HL-60/S4 treated with phorbol 12-myristate 13-acetate at 8.2 ng/mL for 4 days and 3 days (cell line): ENCODE data around the gene PKN3.
"Not testable (repeated sequence)": the region's sequence is repeated elsewhere in the genome, so short reads cannot be mapped to it uniquely, and the experiment has no call there.

ENCODE experiments used
- in situ Hi-C: fragments of 300-500 bp; cut with MboI; formaldehyde crosslinking; loops from 2 replicates; pipeline ENCODE4 v1.15.0; 2022; ENCODE audit warnings: low sequenced_read_pairs

PKN3 gene

DNA sequence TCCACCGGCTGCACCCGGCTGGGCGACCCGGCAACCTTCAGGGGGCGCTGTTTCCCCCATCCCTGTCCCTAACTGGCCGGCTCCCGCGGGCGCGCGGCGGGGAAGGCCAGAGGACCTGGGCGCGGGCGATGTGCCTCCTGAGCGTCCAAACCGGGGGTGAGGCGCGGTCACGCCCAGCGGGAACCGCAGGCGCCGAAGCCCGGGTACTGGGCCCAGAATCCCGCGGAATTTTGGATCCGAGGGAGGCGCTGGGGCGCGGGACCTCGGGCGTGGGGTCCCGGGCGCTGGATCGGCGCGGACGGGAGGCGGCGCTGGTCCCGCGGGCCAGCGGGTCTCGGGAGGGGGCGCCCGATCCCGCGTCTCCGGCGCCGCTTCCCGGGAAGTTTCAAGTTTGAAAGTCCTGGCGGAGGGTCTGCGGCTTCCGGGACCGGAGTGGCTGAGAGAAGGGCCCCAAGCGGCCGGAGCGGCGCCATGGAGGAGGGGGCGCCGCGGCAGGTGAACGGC, at the start of gene PKN3:
TSS of gene PKN3 (plus strand) at position 59 of the 504 bp plus-strand sequence. CDS start at position 472, 413 bp downstream.
- in situ Hi-C loops = no loop called here

DNA sequence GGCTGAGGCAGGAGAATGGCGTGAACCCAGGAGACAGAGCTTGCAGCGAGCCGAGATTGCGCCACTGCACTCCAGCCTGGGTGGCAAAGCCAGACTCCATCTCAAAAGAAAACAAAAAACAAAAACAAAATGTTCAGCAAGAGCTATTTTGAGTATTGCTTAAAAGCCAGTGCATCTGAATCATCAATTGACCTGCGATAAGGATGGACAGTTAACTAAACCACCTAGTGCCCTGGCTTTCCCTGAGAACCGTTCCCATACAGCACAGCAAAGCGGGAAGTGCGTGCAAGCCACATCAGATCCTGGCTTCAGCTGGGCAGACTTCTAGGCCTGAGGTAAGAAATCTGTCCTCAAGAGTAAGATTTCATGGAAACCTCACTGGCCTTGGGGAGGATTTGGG, 48.4 kb upstream of the PKN3 start:
- in situ Hi-C loops = no loop called here

DNA sequence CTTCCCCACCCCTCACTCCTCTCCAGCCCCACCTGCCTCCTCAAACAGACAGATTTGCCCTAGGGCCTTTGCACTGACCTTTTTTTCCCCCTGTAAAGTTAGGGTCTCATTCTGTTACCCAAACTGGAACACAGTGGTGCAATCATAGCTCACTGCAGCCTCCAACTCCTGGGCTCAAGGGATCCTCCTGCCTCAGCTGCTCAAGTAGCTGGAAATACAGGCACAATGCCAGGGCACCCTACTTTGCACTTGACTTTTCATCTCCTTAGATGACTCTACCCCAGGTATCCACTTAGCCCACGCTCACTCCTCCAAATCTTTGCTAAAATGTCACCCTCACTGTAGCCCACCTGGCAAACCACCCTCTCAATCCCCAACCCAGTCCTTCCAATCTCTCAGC, 47.8 kb upstream of the PKN3 start:
- in situ Hi-C loops = no loop called here

DNA sequence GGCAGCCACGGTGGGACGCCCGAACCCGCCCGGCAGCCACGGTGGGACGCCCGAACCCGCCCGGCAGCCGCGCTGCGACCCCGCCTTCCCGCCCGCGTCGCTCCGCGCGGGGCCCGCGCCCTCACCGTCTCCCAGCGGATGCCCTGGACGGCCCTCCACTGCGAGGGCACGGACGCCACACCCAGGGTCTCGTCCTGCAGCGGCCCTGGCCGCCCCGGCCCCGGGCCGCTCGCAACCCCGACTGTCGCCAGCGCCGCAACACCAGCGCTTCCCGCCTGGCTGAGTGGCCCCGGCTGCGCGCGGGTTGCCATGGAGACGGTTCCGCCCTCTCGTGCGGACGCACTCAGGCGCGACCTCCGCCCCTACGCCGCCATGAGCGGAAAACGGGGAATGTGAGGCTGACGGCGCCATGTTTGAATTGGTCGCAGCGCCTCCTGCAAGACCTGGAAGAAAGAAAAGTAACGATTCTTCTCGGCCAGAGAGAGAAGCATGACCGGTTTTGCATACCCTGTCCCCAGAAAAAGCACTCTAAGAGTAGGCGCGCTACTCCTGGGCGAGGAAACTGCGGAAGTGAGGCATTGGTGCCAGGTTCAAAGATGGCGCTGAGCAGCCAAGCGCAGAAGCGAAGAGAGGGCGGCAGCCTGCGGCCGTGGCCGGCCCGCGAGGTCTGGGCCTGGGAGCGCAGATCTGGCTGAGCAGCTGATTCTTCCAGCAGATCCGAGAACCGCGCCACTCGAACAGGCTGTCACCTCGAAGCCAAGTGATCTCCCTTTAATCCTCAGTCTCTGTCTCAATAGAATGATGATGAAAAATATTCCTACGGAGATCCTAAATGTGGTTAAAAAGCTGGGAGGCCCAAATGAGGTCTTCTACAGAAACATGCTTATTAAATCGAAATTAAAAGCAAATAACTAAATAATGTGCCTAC, 45.6 kb upstream of the PKN3 start, which contains the start of gene DYNC2I2:
TSS of gene DYNC2I2 (minus strand) at position 432 of the 928 bp plus-strand sequence. CDS start at position 311, 121 bp downstream.
- in situ Hi-C loops = no loop called here

DNA sequence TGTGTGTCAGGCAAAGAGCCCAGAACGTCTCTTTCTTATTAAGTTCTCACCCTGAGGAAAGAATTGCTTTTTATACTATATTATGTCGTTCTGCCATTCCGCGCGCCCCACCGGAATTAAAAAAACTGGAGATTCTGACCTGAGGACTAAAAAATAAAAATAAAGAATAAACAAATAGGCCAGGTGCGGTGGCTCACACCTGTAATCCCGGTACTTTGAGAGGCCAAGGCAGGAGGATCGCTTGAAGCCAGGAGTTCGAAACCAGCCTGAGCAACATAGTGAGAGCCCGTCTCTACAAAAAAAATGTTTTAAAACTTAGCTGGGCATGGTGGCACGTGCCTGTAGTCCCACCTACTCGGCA, 45.0 kb upstream of the PKN3 start:
- in situ Hi-C loops = no loop called here

DNA sequence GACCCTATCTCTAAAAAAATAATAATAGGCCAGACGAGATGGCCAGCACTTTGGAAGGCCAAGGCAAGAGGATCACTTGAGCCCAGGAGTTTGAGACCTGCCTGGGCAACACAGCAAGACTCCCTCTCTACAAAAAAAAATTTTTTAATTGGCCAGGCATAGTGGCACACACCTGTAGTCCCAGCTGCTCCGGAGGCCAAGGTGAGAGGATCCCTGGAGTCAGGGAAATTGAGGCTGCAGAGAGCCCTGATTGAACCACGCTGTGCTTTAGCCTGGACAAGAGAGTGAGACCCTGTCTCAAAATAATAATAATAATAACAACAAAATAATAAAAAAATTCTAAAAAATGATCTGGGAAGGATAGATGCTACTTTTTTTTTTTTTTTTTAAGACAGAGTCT, 44.5 kb upstream of the PKN3 start:
- in situ Hi-C loops = no loop called here

DNA sequence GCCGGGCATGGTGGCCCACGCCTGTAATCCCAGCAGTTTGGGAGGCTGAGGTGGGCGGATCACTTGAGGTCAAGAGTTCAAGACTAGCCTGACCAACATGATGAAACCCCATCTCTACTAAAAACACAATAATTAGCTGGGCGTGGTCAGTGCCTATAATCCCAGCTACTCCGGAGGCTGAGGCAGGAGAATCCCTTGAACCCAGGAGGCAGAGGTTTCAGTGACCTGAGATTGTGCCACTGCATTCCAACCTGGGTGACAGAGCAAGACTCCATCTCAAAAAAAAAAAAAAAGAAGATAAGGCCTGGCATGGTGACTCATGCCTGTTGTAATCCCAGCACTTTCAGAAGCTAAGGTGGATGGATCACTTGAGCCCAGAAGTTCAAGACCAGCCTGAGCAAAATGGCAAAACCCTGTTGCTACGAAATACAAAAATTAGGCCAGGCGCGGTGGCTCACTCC, 35.8 kb upstream of the PKN3 start:
- in situ Hi-C loops = not testable (repeated sequence)

DNA sequence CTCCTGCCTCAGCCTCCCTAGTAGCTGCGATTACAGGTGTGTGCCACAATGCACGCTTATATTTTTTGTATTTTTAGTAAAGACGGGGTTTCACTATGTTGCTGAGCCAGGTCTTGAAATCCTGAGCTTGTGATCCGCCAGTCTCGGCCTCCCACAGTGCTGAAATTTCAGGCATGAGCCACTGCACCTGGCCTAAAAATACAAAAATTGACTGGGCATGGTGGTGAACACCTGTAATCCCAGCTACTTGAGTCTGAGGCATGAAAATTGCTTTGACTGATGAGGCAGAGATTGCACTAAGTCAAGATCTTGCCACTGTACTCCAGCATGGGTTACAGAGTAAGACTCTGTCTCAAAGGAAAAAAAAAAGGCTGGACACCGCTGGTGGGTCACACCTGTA, 32.5 kb upstream of the PKN3 start:
- in situ Hi-C loops = no loop called here

DNA sequence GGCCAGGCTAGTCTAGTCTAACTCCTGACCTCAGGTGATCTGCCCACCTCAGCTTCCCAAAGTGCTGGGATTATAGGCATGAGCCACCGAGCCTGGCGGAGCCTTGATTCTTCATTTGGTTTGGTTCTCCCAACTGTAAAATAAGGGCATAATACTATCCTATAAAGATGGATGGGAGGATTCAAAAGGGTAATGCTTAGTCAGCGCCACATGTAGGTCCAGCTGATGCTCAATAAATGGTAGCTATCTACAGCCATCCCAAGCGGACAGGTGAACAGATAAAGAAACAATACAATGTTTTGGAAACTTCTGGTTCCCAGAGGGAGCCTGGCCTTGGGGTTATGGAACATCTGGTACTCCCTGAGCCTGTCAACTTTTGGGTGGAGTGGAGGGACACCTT, 26.9 kb upstream of the PKN3 start:
- in situ Hi-C loops = no loop called here

DNA sequence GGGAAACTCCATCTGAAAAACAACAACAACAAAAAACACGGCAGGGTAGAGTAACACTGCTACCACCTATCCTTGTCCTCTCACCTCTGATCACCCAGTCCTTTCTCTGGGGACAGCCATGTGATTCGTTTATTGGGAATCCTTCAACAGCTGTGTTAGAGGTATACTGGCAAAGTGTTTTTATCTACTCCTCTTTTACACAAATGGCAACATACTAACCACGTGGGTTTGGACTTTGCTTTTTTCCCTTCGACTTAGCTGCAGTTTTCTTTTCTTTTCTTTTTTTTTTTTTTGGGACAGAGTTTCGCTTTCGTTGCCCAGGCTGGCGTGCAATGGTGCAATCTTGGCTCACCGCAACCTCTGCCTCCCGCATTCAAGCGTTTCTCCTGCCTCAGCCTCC, 24.5 kb upstream of the PKN3 start:
- in situ Hi-C loops = no loop called here

DNA sequence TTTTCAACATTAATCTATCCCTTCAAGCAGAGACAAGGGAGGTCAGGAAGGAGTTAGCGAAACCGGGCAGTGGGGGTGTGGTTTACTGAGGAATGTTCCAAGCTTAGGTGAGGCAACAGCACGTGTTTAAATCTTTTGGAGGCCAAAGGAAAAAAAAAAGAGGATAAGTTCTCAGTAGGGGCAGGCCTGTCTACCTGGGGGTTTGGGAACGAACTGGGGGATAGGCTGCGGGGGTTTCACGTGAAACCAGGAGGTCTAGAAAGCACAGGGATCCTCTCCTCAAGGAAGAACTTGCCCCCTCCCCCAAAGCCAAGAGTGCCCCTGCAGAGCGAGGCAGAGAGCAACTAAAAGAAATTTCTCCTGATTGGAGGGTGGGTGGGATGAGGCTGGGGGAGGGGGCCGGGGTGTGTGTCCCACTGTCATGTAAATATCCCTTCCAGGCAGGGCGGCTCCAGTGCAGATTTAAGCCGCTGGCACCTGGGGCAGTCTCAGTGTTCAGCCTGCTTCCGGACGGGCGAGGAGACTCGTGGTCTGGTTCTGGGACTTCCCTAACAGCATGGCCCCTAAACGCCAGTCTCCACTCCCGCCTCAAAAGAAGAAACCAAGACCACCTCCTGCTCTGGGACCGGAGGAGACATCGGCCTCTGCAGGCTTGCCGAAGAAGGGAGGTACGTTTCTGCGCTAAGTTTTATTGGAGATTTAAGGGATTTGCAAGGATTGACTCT, 18.8 kb upstream of the PKN3 start:
- in situ Hi-C loops = no loop called here

DNA sequence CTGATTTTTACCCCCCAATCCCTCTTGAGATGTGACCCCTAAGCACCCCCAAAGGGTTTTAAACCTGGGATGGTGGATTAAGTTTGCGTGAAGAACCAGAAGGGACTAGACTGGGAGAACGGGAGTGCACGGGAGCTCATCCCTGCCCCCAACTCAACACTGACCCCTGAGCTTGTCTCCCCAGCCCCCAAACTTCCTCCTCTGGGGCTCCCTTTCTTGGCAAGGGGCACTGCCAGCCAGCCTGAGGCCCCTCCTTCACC, 18.3 kb upstream of the PKN3 start:
- in situ Hi-C loops = no loop called here

DNA sequence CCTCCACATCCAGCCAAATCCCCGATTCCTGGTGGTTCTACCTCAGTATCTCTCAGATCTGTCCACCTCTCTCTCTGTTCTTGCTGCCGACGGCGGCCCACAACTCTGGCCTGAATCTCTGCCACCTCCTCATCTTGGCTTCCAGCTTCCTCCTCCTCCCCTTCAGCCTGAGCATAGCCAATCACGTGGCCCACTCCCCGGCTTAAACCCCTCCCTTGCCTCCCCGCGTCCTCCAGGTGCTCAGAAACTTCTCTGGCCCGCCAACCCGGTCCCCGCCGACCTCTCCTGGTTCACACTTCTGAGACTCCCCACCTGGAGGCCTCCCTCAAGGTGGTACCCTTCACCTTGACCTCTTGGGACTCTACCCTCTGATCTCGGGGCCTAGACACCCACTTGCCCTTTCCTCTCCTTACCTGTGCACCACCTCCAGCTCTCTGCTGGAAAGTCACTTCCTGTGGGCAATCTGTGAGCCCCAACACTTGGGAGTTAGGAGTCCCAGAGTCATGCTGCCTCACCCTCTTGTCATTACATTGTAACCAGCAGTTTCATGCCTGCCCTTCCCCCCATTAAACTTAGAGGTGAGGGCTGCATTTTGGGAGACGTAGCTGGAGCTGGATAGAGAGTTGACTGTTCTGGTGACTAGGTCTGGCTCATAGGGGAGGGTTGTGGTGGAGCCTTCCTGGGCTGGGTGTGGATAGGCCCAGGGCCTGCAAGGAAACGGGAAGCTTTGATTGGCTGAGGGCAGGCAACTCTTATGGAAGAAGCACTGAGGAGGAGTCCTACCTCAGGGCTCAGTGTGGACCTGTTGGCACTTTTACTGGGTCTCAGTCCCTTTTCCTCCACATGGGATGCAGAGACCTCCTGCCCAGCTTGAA, 17.7 kb upstream of the PKN3 start:
- in situ Hi-C loops = no loop called here

DNA sequence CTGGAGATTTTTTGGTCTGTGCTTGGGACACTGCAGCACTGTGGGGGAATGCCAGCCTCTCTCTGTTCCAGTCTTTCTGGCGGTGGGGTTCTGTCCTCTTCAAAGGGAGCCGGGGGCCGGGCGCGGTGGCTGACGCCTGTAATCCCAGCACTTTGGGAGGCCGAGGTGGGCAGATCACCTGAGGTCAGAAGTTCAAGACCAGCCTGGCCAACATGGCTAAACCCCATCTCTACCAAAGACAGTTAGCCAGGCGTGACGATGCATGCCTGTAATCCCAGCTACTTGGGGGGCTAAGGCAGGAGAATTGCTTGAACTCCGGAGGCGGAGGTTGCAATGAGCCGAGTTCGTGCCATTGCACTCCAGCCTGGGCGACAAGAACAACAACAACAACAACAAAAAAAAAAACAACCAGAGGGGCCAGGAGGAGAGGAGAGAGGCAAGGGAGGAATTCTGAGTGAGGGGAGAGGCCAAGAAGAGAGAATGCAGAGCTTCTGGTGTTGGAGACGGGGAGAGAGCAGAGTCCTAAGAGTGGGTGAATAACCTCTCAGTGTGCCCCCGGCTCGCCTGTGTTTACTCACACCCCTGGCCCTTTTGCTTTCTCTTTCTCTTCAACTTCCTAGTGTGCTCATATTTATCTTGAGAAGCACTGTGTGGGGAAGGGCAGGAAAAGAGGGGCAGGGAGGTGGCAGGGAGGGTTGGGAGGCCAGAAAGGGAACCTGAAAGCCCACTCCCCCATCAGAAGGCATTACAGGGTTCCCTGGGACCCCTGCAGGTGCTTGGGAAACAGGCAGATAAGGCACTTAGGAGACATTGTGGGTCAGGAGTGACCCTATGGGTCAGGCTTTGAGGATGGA, 16.4 kb upstream of the PKN3 start:
- in situ Hi-C loops = no loop called here

DNA sequence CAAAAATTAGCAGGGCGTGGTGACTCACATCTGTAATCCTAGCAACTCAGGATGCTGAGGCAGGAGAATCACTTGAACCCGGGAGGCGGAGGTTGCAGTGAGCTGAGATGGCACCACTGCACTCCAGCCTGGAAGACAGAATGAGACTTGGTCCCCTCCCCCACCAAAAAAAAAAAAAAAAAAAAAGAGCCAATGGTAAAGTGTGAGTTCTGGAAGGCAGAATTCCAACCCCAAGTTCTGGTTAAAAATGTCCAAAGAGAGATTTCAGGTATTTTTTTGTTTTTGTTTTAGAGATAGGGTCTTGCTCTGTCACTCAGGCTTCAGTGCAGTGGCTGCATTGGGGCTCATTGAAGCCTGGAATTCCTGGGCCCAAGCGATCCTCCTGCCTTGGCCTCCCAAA, 14.8 kb upstream of the PKN3 start:
- in situ Hi-C loops = no loop called here

DNA sequence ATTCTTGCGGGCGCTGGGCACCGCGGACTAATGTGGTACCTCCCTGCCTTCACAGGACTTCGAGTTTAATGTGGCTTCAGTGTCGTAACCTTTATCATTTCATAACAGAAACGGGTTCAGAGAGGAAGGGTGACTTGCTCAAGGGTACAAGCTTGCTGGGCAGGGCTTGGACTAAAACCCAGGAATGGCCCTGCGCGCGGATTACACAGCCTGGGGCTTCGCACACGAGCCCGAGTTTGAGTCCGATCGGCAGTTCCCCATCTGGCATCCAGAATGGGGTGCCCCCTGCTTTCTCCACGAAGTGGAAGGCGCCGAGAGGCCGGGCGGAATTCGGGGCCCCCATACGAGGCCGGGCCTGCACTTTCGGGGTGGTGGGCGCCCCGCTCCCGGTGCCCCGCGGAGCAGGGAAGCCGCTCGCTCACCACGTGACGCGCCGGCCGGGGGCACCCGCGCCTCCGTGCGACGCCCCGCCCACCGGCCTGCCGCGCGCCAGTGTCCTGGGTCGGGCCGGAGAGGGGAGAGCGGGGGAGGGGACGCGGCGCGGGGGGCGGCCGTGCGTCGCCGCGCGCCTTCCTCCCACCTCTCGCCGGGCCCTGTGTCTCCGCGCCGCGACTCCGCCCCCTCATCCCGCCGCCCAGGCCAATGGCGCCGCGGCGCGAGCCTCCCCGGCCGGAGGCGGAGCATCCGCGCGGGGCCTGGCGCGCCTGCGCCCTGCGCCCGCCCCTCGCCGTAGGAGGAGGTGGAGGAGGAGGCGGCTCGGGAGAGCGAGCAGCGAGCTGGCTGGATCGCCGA, 13.6 kb upstream of the PKN3 start, which contains the start of gene SET:
TSS of gene SET (plus strand) at position 722 of the 792 bp plus-strand sequence. CDS start 361 bp downstream, outside the sequence.
- in situ Hi-C loops = no loop called here

DNA sequence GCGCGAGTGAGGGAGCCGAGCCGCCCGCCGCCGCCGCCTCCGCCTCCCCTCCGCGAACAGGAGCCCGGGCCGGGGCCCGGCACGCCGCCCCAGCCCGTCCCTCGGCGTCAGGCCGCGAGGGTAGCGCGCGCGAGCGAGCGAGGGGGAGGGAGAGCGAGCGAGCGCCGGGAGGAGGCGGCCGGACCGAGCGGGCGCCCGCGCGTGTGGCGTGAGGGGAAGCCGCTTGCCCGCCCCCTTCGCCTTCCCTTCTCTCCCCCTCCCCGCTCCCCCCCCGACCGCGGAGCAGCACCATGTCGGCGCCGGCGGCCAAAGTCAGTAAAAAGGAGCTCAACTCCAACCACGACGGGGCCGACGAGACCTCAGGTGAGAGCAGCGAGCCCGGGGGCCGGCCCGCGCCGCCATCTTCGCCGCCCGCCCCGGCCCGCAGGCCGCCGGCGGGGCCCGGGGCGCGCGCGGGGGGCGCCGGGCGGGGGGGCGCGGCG, 13.0 kb upstream of the PKN3 start:
- in situ Hi-C loops = no loop called here

DNA sequence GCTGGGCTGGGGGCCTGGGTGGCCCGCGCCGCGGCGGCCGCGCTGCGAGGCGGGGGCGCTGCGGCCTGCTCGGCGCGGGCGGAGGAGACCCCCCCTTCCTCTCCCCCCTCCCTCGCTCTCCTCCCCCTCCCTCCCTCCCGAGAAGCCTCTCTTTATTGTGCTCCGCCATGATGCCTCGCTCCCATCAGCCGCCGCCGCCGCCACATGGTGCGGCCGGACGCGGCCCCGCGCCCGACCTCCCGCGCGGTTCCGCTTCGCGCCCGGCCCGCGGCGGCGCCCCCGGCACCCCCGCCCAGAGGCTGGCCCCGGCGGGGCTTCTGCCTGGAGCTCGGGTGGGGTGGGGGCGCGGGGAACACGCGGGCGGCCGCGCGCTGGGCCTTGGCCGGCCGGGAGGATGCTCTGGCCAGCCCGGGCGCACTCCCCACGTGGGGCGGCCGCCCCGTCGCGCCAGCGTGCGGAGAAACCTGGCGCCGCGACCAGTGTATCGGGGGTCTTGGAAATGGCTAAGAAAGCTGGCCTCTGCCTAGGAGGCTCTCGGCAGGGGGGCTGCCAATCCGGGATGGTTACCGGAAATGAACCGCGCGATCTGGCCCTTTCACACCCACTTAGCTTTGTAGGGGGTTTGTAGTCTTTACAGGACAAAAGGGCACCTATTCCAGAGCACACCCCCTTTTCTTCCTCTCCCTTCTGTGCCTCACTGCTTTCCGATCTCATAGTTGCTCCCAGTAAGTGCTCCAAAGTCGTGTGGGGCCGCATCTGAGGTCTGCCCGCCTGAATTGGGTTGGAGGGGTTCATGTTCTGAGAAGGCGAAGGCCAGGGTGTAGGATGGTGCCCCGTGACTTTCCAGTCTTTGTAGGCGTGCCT, 12.3 kb upstream of the PKN3 start:
- in situ Hi-C loops = no loop called here
